ENCODE measurements around the gene C1QTNF12. TPM values are rescaled to one million over a fixed set of nuclear protein-coding genes. Genes with fewer than 3 reads are reported as not detected.

Gene C1QTNF12
- total and polyA plus RNA-seq, 2 donors (not counting 3 experiments of a cell fraction or from before 2014, with no cell fraction given): 1.0 to 1.9 TPM

- Histone ChIP-seq H3K9me1 (replicated peaks; ENCODE audit: control insufficient read depth, extremely low read depth, insufficient read depth, low read length) (no peaks in the 10 kb centered on the region), H3K36me3 (ENCODE audit: control insufficient read depth in 2 of 2, extremely low read depth in 1 of 2, insufficient read depth in 2 of 2, low read length in 2 of 2) (no peaks in the 10 kb centered on the region), H3K9ac (replicated peaks; ENCODE audit: extremely low read depth, insufficient read depth, low read length) (no peak overlapping the region), H3K4me2 (ENCODE audit: insufficient read depth, low read length) (no peak overlapping the region), H3K4me3 (replicated peaks in 1 of 3; ENCODE audit: insufficient read depth in 1 of 3, low read depth in 1 of 3, low read length in 3 of 3) (no peak overlapping the region), H3K79me2 (ENCODE audit: control insufficient read depth, insufficient read depth, low read length) (peaks cover 26% of the 10 kb centered on the region), H3K9me3 (replicated peaks; ENCODE audit: control insufficient read depth, insufficient read depth, low read length) (no peaks in the 10 kb centered on the region), H2AFZ (ENCODE audit: low read depth, low read length) (no peak overlapping the region), H3K27ac (ENCODE audit: insufficient read depth, low read depth, low read length) (no peak overlapping the region), H3K4me1 (ENCODE audit: control insufficient read depth, extremely low read depth, insufficient read depth, low read length) (peaks cover 24% of the 10 kb centered on the region), H4K20me1 (replicated peaks; ENCODE audit: control insufficient read depth, extremely low read depth, insufficient read depth, low read length) (no peaks in the 10 kb centered on the region), H3K27me3 (ENCODE audit: control insufficient read depth in 2 of 2, insufficient read depth in 2 of 2, low read length in 2 of 2) (no peaks in the 10 kb centered on the region)
- ChIA-PET CTCF (no interaction called here), POLR2A (no interaction called here)
- DNase-seq (ENCODE audit: low read depth, low spot score) (no peak), FAIRE-seq (no peak)
- intact Hi-C loops (cut with micrococcal nuclease) (loop anchor here (2.0 kb wide), 1 partner anchor 45 kb away; no protein-coding TSS in a partner anchor), dilution Hi-C loops (cut with MboI; ENCODE audit: extremely low pct_ligation_motif_present, low sequenced_read_pairs) (no loop called here)
- TF ChIP-seq CTCF (IDR thresholded peaks at IDR 0.05; ENCODE audit: extremely low read depth in 1 of 2, insufficient read depth in 1 of 2, low read depth in 1 of 2, low read length in 2 of 2) (no peak), EZH2 (IDR thresholded peaks at IDR 0.05; ENCODE audit: borderline replicate concordance, low read depth, low read length, severe bottlenecking) (no peak), FOS (IDR thresholded peaks at IDR 0.05; ENCODE audit: borderline replicate concordance, insufficient read depth, low read length) (no peak), POLR2AphosphoS5 (IDR thresholded peaks at IDR 0.05; ENCODE audit: insufficient read depth, low read depth, low read length) (no peak)
- no TSS peak for BruUV-seq (replicated peaks)
Measured at GRCh38 chr1:1275836-1276235, 29.3 kb upstream of the C1QTNF12 start.

DNA sequence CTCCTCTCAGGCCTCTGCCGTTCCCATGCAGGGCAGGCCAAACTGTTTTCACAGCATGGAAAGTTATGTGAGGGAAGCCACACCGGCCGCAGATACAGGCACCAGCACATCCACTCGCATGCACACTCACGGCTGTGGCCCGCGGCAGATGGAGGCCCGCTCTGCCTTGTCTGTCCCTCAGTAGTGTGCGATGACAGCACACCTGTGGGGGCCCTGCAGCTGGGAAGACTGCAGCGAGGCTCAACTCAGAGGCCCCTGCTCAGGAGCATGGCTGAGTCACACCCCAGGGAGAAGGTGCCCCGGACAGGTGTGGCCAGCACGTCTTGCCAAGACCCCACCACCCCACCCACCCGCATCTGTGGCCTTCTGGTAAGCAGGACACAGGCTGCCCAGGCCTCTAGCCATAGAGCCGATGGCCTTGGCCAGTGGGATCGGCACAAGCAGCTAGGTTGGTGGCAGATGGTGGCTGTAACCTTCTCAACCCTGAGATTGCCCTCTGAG lies 28.5 kb upstream of the C1QTNF12 start:
- dilution Hi-C loops (cut with MboI; ENCODE audit: extremely low pct_ligation_motif_present, low sequenced_read_pairs): no loop called here
- no peaks in the 10 kb centered on the region for H3K9me1 ChIP-seq (replicated peaks; ENCODE audit: control insufficient read depth, extremely low read depth, insufficient read depth, low read length)
- H3K9ac ChIP-seq (replicated peaks; ENCODE audit: extremely low read depth, insufficient read depth, low read length): no peak overlapping the region
- H2AFZ ChIP-seq (ENCODE audit: low read depth, low read length): no peak overlapping the region
- no peaks in the 10 kb centered on the region for H3K27me3 ChIP-seq (ENCODE audit: control insufficient read depth in 2 of 2, insufficient read depth in 2 of 2, low read length in 2 of 2)
- no peak overlapping the region for H3K27ac ChIP-seq (ENCODE audit: insufficient read depth, low read depth, low read length)
- H3K4me2 ChIP-seq (ENCODE audit: insufficient read depth, low read length): no peak overlapping the region
- H3K36me3 ChIP-seq (ENCODE audit: control insufficient read depth in 2 of 2, extremely low read depth in 1 of 2, insufficient read depth in 2 of 2, low read length in 2 of 2): no peaks in the 10 kb centered on the region
- no peaks in the 10 kb centered on the region for H3K9me3 ChIP-seq (replicated peaks; ENCODE audit: control insufficient read depth, insufficient read depth, low read length)
- intact Hi-C loops (cut with micrococcal nuclease): loop anchor here (1.0 to 5.0 kb wide), 3 partner anchors 15 to 263 kb away; partner anchors contain the start of gene ISG15
- no peak overlapping the region for H3K4me3 ChIP-seq (replicated peaks in 1 of 3; ENCODE audit: insufficient read depth in 1 of 3, low read depth in 1 of 3, low read length in 3 of 3)
- ChIA-PET CTCF (interaction anchor here (2.1 kb wide), 1 partner anchor 17 kb away, joined by 11 read pairs; no protein-coding TSS in a partner anchor), POLR2A (interaction anchor here (0.6 kb wide), 1 partner anchor 28 kb away, joined by 4 read pairs; no protein-coding TSS in a partner anchor)
- no TSS peak for BruUV-seq (replicated peaks)
- H3K79me2 ChIP-seq (ENCODE audit: control insufficient read depth, insufficient read depth, low read length): peaks cover 35% of the 10 kb centered on the region
- peaks cover 24% of the 10 kb centered on the region for H3K4me1 ChIP-seq (ENCODE audit: control insufficient read depth, extremely low read depth, insufficient read depth, low read length)
- TF ChIP-seq POLR2A (IDR thresholded peaks at IDR 0.05; ENCODE audit: low read depth, low read length): no peak
- no peak for TF ChIP-seq EZH2 (IDR thresholded peaks at IDR 0.05; ENCODE audit: borderline replicate concordance, low read depth, low read length, severe bottlenecking)
- no peak for TF ChIP-seq POLR2AphosphoS5 (IDR thresholded peaks at IDR 0.05; ENCODE audit: insufficient read depth, low read depth, low read length)
- TF ChIP-seq JUN (IDR thresholded peaks at IDR 0.05; ENCODE audit: borderline replicate concordance, insufficient read depth, insufficient read length, low read depth): no peak
- TF ChIP-seq, protein P1, sequence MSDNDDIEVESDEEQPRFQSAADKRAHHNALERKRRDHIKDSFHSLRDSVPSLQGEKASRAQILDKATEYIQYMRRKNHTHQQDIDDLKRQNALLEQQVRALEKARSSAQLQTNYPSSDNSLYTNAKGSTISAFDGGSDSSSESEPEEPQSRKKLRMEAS (IDR thresholded peaks at IDR 0.05; ENCODE audit: insufficient read depth, insufficient read length): no peak
- TF ChIP-seq MYC (IDR thresholded peaks at IDR 0.05; ENCODE audit: low read depth, low read length): no peak
- TF ChIP-seq CTCF (IDR thresholded peaks at IDR 0.05; ENCODE audit: extremely low read depth in 1 of 2, insufficient read depth in 1 of 2, low read depth in 1 of 2, low read length in 2 of 2): no peak
- no peak for TF ChIP-seq GATA2 (IDR thresholded peaks at IDR 0.05; ENCODE audit: insufficient read depth, insufficient read length, low read depth, low read length)
- no peak for TF ChIP-seq FOS (IDR thresholded peaks at IDR 0.05; ENCODE audit: borderline replicate concordance, insufficient read depth, low read length)
- no peaks in the 10 kb centered on the region for H4K20me1 ChIP-seq (replicated peaks; ENCODE audit: control insufficient read depth, extremely low read depth, insufficient read depth, low read length)
- no peak for FAIRE-seq
- DNase-seq (ENCODE audit: low read depth, low spot score): no peak
